Measurements from ENCODE around the gene SOX6. TPM values are rescaled to one million over a fixed set of nuclear protein-coding genes. Genes with fewer than 3 reads are reported as not detected.
A peak's percentile ranks its signal among the peaks of the same experiment; 100 is the strongest.

Gene SOX6
- total and polyA plus RNA-seq, 2 of the 13 experiments (the other 11 are each of a cell fraction or from before 2014, with no cell fraction given), result 2.6 to 11.2 TPM

DNA sequence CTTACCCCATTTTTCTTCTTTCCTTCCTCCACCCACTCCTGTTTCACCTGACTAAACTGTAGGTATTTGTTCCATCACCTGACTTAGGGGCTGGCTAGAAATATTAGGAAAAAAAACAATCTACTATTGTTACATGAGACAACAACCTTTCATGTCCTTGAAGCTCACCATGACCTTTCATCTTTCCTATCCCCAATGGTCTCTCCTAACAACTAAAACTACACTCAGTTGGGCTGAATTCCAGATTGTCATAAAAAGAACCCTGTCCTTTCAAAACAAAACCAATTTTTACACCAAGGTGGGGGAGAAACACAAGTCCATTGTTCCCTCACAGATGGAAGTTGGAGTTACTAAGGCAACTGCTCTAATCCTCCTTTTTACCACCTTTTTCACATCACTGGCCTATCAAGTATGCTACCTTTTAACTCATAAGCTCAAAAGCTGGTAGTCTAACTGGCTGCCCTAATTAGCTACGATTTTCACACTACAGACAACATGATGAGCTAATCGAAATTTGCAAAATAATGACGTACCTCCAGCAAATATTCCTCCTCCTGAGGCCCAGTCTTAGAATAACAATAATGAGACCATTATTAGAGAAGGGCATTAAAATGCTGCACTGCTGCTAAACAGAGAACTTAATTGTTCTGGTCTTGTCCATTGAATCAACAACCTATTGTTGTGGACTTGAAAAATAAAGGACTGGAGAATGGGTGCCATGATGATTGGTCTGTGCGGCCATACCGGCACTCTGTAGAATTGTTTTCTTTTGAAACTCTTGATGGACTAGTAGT lies 46.5 kb upstream of the SOX6 start (continued):
- no peak for TF ChIP-seq ATF7-NPFF (CRISPR knock-in tag; IDR thresholded peaks at IDR 0.05; ENCODE audit: low read depth)
- no peak for TF ChIP-seq ZNF775 (CRISPR knock-in tag; IDR thresholded peaks at IDR 0.05; ENCODE audit: borderline replicate concordance)
- TF ChIP-seq SPEN (CRISPR knock-in tag; IDR thresholded peaks at IDR 0.05; ENCODE audit: low read depth), result no peak
- TF ChIP-seq ZKSCAN8 (CRISPR knock-in tag; IDR thresholded peaks at IDR 0.05; ENCODE audit: borderline replicate concordance), result no peak
- no peak for TF ChIP-seq KLF16 (CRISPR knock-in tag; IDR thresholded peaks at IDR 0.05)
- peak; percentile 9; the same call in 1 of the 2 replicates for TF ChIP-seq CEBPG (CRISPR knock-in tag; IDR thresholded peaks at IDR 0.05)
- TF ChIP-seq TRIM24 (CRISPR knock-in tag; IDR thresholded peaks at IDR 0.05), result no peak
- no peak for TF ChIP-seq ZNF672 (CRISPR knock-in tag; IDR thresholded peaks at IDR 0.05)
- TF ChIP-seq, protein P1, sequence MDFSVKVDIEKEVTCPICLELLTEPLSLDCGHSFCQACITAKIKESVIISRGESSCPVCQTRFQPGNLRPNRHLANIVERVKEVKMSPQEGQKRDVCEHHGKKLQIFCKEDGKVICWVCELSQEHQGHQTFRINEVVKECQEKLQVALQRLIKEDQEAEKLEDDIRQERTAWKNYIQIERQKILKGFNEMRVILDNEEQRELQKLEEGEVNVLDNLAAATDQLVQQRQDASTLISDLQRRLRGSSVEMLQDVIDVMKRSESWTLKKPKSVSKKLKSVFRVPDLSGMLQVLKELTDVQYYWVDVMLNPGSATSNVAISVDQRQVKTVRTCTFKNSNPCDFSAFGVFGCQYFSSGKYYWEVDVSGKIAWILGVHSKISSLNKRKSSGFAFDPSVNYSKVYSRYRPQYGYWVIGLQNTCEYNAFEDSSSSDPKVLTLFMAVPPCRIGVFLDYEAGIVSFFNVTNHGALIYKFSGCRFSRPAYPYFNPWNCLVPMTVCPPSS (IDR thresholded peaks at IDR 0.05), result no peak
- no peak for TF ChIP-seq NFE2L2 (IDR thresholded peaks at IDR 0.05; ENCODE audit: low read length)
- TF ChIP-seq NBN (conservative IDR thresholded peaks at IDR 0.05), result no peak
- no peak for TF ChIP-seq LBX2 (CRISPR knock-in tag; IDR thresholded peaks at IDR 0.05; ENCODE audit: borderline replicate concordance)
- no peak for TF ChIP-seq ZNF749 (CRISPR knock-in tag; IDR thresholded peaks at IDR 0.05; ENCODE audit: borderline replicate concordance)
- no peak for TF ChIP-seq ZC3H4 (CRISPR knock-in tag; IDR thresholded peaks at IDR 0.05; ENCODE audit: borderline replicate concordance)
- TF ChIP-seq ZNF543 (CRISPR knock-in tag; IDR thresholded peaks at IDR 0.05), result no peak
- TF ChIP-seq KAT2B (IDR thresholded peaks at IDR 0.05; ENCODE audit: borderline replicate concordance, low read depth, low read length), result no peak
- TF ChIP-seq ZNF101 (CRISPR knock-in tag; IDR thresholded peaks at IDR 0.05; ENCODE audit: borderline replicate concordance, low read depth), result no peak
- no peak for TF ChIP-seq FIP1L1 (IDR thresholded peaks at IDR 0.05; ENCODE audit: borderline replicate concordance, insufficient read depth, low read depth, low read length)
- peak; percentile 57; the same call in 1 of the 2 replicates for TF ChIP-seq ZNF644 (CRISPR knock-in tag; IDR thresholded peaks at IDR 0.05; ENCODE audit: low read depth)
- peak; percentile 49; the same call in 1 of the 2 replicates for TF ChIP-seq ISL2 (CRISPR knock-in tag; IDR thresholded peaks at IDR 0.05)
- TF ChIP-seq MTF1 (CRISPR knock-in tag; IDR thresholded peaks at IDR 0.05), result no peak
- peak; percentile 65; the same call in 1 of the 2 replicates for TF ChIP-seq TBX2 (CRISPR knock-in tag; IDR thresholded peaks at IDR 0.05; ENCODE audit: borderline replicate concordance)
- TF ChIP-seq NCOR1 (IDR thresholded peaks at IDR 0.05; ENCODE audit: borderline replicate concordance, low read length), result peak; percentile 32; the same call in 1 of the 2 replicates
- TF ChIP-seq HHEX (CRISPR knock-in tag; IDR thresholded peaks at IDR 0.05), result no peak
- no peak for TF ChIP-seq MAFK (conservative IDR thresholded peaks at IDR 0.05 in 1 of 2, IDR thresholded peaks at IDR 0.05 in 1 of 2; ENCODE audit: low read length in 2 of 2)
